H9 (cell line): Measurements from ENCODE around the gene MORN5. TPM values are rescaled to one million over a fixed set of nuclear protein-coding genes. Genes with fewer than 3 reads are reported as not detected.

Source experiments
- DNase-seq: peaks from one replicate; pipeline ENCODE4 v3.0.0-alpha.2; 2017
- H2AFZ ChIP-seq: one replicate; pipeline ENCODE4 v1.6.1; 2013; ENCODE audit warnings: mild to moderate bottlenecking, low read length, control low read depth, moderate library complexity
- H2AK5ac ChIP-seq: 2 replicates; pipeline ENCODE4 v1.6.1; 2013; ENCODE audit warnings: low read length, control low read depth, mixed read lengths; ENCODE audit not compliant: insufficient read length
- H2BK120ac ChIP-seq: one replicate; pipeline ENCODE4 v1.6.1; 2013; ENCODE audit warnings: low read depth, mild to moderate bottlenecking, low read length, control low read depth, inconsistent platforms; ENCODE audit not compliant: poor library complexity, severe bottlenecking
- H2BK12ac ChIP-seq: 2 replicates; pipeline ENCODE4 v1.6.1; 2013; ENCODE audit warnings: low read length, control low read depth, mixed read lengths, low read depth; ENCODE audit not compliant: insufficient read length
- H2BK15ac ChIP-seq: 2 replicates; pipeline ENCODE4 v1.6.1; 2013; ENCODE audit warnings: low read depth, low read length, control low read depth
- H2BK20ac ChIP-seq: one replicate; pipeline ENCODE4 v1.6.1; 2013; ENCODE audit warnings: low read depth, mild to moderate bottlenecking, low read length, control low read depth, inconsistent platforms; ENCODE audit not compliant: poor library complexity, severe bottlenecking
- H2BK5ac ChIP-seq: 2 replicates; pipeline ENCODE4 v1.6.1; 2013; ENCODE audit warnings: low read length, control low read depth, mixed read lengths; ENCODE audit not compliant: insufficient read length
- H3K14ac ChIP-seq: 2 replicates; pipeline ENCODE4 v1.6.1; 2013; ENCODE audit warnings: low read length, control low read depth; ENCODE audit not compliant: insufficient read depth
- H3K18ac ChIP-seq: 2 replicates; pipeline ENCODE4 v1.6.1; 2013; ENCODE audit warnings: low read depth, mild to moderate bottlenecking, mixed read lengths, low read length, control low read depth; ENCODE audit not compliant: insufficient read length
- H3K23ac ChIP-seq: 2 replicates; pipeline ENCODE4 v1.6.1; 2013; ENCODE audit warnings: low read length, control low read depth, mixed read lengths, low read depth; ENCODE audit not compliant: insufficient read length
- H3K23me2 ChIP-seq: 2 replicates; pipeline ENCODE4 v1.6.1; 2013; ENCODE audit warnings: low read depth, mild to moderate bottlenecking, mixed read lengths, low read length, control low read depth; ENCODE audit not compliant: insufficient read length, poor library complexity, severe bottlenecking
- H3K27ac ChIP-seq: 2 replicates; pipeline ENCODE4 v1.5.1; 2013; ENCODE audit warnings: low read length, control low read depth, mixed read lengths, low read depth; ENCODE audit not compliant: insufficient read length
- H3K27me3 ChIP-seq: 2 replicates; pipeline ENCODE4 v1.6.1; 2013; ENCODE audit warnings: low read length, control low read depth, inconsistent platforms; ENCODE audit not compliant: insufficient read depth
- H3K4ac ChIP-seq: 2 replicates; pipeline ENCODE4 v1.6.1; 2013; ENCODE audit warnings: low read depth, mild to moderate bottlenecking, control low read depth, inconsistent platforms, low read length, moderate library complexity
- H3K4me1 ChIP-seq: 2 replicates; pipeline ENCODE4 v1.6.1; 2013; ENCODE audit warnings: low read length, control low read depth, inconsistent platforms; ENCODE audit not compliant: insufficient read depth
- H3K4me2 ChIP-seq: 2 replicates; pipeline ENCODE4 v1.6.1; 2013; ENCODE audit warnings: low read length, control low read depth, mixed read lengths; ENCODE audit not compliant: insufficient read length, insufficient read depth
- H3K56ac ChIP-seq: 2 replicates; pipeline ENCODE4 v1.6.1; 2013; ENCODE audit warnings: low read depth, mild to moderate bottlenecking, mixed read lengths, low read length, control low read depth; ENCODE audit not compliant: insufficient read length
- H3K79me1 ChIP-seq: 2 replicates; pipeline ENCODE4 v1.6.1; 2013; ENCODE audit warnings: low read depth, mild to moderate bottlenecking, moderate library complexity, low read length, control low read depth, inconsistent platforms; ENCODE audit not compliant: insufficient read depth, poor library complexity, severe bottlenecking
- H3K79me2 ChIP-seq: 2 replicates; pipeline ENCODE4 v1.6.1; 2013; ENCODE audit warnings: low read length, control low read depth, inconsistent platforms; ENCODE audit not compliant: insufficient read depth
- H3K9ac ChIP-seq: 2 replicates; pipeline ENCODE4 v1.6.1; 2013; ENCODE audit warnings: low read length, control low read depth, mixed read lengths; ENCODE audit not compliant: insufficient read length; ENCODE audit errors: extremely low read depth
- H3K9me3 ChIP-seq: one replicate; pipeline ENCODE4 v1.6.1; 2013; ENCODE audit warnings: low read depth, low read length, inconsistent platforms; ENCODE audit not compliant: control insufficient read depth
- H3T11ph ChIP-seq: one replicate; pipeline ENCODE4 v1.6.1; 2013; ENCODE audit warnings: mild to moderate bottlenecking, low read length, control low read depth, inconsistent platforms
- H4K20me1 ChIP-seq: one replicate; pipeline ENCODE4 v1.6.1; 2013; ENCODE audit not compliant: control insufficient read depth, insufficient read length, insufficient read depth
- H4K5ac ChIP-seq: 2 replicates; pipeline ENCODE4 v1.6.1; 2013; ENCODE audit warnings: low read depth, mild to moderate bottlenecking, mixed read lengths, low read length, control low read depth; ENCODE audit not compliant: insufficient read length
- H4K8ac ChIP-seq: replicated peaks from 2 replicates; pipeline ENCODE4 v1.6.1; 2013; ENCODE audit warnings: low read length, control low read depth, mixed read lengths, low read depth; ENCODE audit not compliant: insufficient read length
- H4K91ac ChIP-seq: 2 replicates; pipeline ENCODE4 v1.6.1; 2013; ENCODE audit warnings: low read depth, mild to moderate bottlenecking, moderate library complexity, mixed read lengths, low read length, control low read depth; ENCODE audit not compliant: insufficient read length
- H3K27ac Mint-ChIP-seq, 3 experiments: 2 replicates in 2 of 3; 3 replicates in 1 of 3; pipeline ENCODE4 v1.8.0; 2020 to 2021; ENCODE audit warnings: mixed read lengths in 3 of 3, mild to moderate bottlenecking in 1 of 3, moderate library complexity in 1 of 3
- H3K27me3 Mint-ChIP-seq: 2 replicates; pipeline ENCODE4 v1.8.0; 2021; ENCODE audit warnings: low read depth, mild to moderate bottlenecking, moderate library complexity, mixed read lengths
- H3K36me3 Mint-ChIP-seq, 3 experiments: 2 replicates in 2 of 3; 3 replicates in 1 of 3; pipeline ENCODE4 v1.8.0; 2020 to 2021; ENCODE audit warnings: low read depth in 3 of 3, mixed read lengths in 3 of 3; ENCODE audit not compliant: insufficient read depth in 1 of 3
- H3K4me1 Mint-ChIP-seq, 2 experiments: 2 replicates each; pipeline ENCODE4 v1.8.0; 2020; ENCODE audit warnings: mixed read lengths in 2 of 2
- H3K4me3 Mint-ChIP-seq, 2 experiments: 2 replicates in 1 of 2; 3 replicates in 1 of 2; pipeline ENCODE4 v1.8.0; 2020 to 2021; ENCODE audit warnings: mild to moderate bottlenecking in 2 of 2, mixed read lengths in 2 of 2, moderate library complexity in 1 of 2
- H3K9me3 Mint-ChIP-seq, 2 experiments: 2 replicates in 1 of 2; 3 replicates in 1 of 2; pipeline ENCODE4 v1.8.0; 2020; ENCODE audit warnings: mild to moderate bottlenecking in 2 of 2, mixed read lengths in 2 of 2, moderate library complexity in 1 of 2
- CTCF ChIP-seq: fragments of 200-600 bp; sonication (generic); conservative IDR thresholded peaks from 3 replicates; pipeline ENCODE4 v1.8.0; 2021; ENCODE audit warnings: antibody characterized with exemption, mild to moderate bottlenecking
- WGBS: extraction: QIAGEN DNeasy Blood & Tissue Kit; methylation state at CpG from one replicate; pipeline ENCODE4 v1.1.7; 2013; ENCODE audit warnings: missing lambda C conversion rate, low lambda C conversion rate, mixed read lengths; ENCODE audit not compliant: insufficient read length; ENCODE audit errors: extremely low coverage; 5-methylcytosine and 5-hydroxymethylcytosine counted together
- total RNA-seq: library from RNA; stranded (reverse); gene quantifications from 2 replicates; pipeline ENCODE4 v1.2.1, GENCODE V29; 2021

The MORN5 gene
- total RNA-seq, 1 experiment from 2014 or later: not detected

GRCh38 chr9:122236681-122237080, 77.0 kb downstream of the MORN5 start:
- H3K27ac Mint-ChIP-seq: no peak overlapping the region
- Histone ChIP-seq H3K79me2 (no peaks in the 10 kb centered on the region), H4K8ac (no peak overlapping the region), H2AK5ac (no peak overlapping the region), H3K4me2 (no peak overlapping the region), H3K23me2 (no peaks in the 10 kb centered on the region), H3K23ac (no peak overlapping the region), H3T11ph (no peak overlapping the region), H3K9ac (no peak overlapping the region), H2BK120ac (no peak overlapping the region), H4K20me1 (no peaks in the 10 kb centered on the region), H2BK5ac (no peak overlapping the region), H2BK12ac (no peak overlapping the region), H2BK20ac (no peak overlapping the region), H3K14ac (no peak overlapping the region), H2AFZ (no peak overlapping the region), H4K5ac (no peak overlapping the region), H3K27ac (no peak overlapping the region), H3K4me1 (no peaks in the 10 kb centered on the region), H3K18ac (no peak overlapping the region), H4K91ac (no peak overlapping the region), H3K4ac (no peak overlapping the region), H3K27me3 (peaks cover 3% of the 10 kb centered on the region; the same call in 1 of the 2 replicates), H2BK15ac (no peak overlapping the region), H3K9me3 (no peaks in the 10 kb centered on the region), H3K79me1 (no peaks in the 10 kb centered on the region), H3K56ac (no peak overlapping the region)
- no CpG with 5 or more reads among the region's 10 CpGs for WGBS
- no peak for DNase-seq
- no peak overlapping the region for H3K4me3 Mint-ChIP-seq
- H3K9me3 Mint-ChIP-seq: no peaks in the 10 kb centered on the region; a peak in 1 of 5 replicates
- H3K4me1 Mint-ChIP-seq: peaks cover 0 to 3% of the 10 kb centered on the region in 2 experiments; a peak in 2 of 4 replicates
- peaks cover 2 to 10% (median 3%) of the 10 kb centered on the region in 3 experiments; a peak in 4 of 7 replicates for H3K36me3 Mint-ChIP-seq
- peaks cover 18% of the 10 kb centered on the region for H3K27me3 Mint-ChIP-seq
- TF ChIP-seq CTCF: no peak
